A549 (cell line): Measurements from ENCODE around the gene ABCG8. TPM values are rescaled to one million over a fixed set of nuclear protein-coding genes. Genes with fewer than 3 reads are reported as not detected.

ENCODE experiments used
- ATAC-seq, 2 experiments: fragments of 200-7000 bp in 1 of 2; fragments of >200 bp in 1 of 2; cut with Nextera tagmentation in 1 of 2; cut with Tn5 transposase in 1 of 2; 3 replicates each; pipeline versions ENCODE4 v1.8.0 to v1.9.1; 2018 to 2020; ENCODE audit warnings: mild to moderate bottlenecking in 1 of 2, moderate library complexity in 1 of 2
- CTCF ChIA-PET: fragments of 300-600 bp; sonication (Branson Sonifier 250); formaldehyde crosslinking; extraction: SDS; loops from one replicate; lab custom pipeline; 2021; ENCODE audit warnings: antibody characterized with exemption, inconsistent platforms; lab: Yijun Ruan, JAX
- POLR2A ChIA-PET: fragments of 350-600 bp; formaldehyde crosslinking; extraction: SDS; loops from one replicate; lab custom pipeline; 2021; ENCODE audit warnings: antibody characterized with exemption, inconsistent platforms; lab: Yijun Ruan, JAX
- DNase-seq, 2 experiments: peaks; one replicate each; pipeline versions ENCODE4 v3.0.0 to v3.0.0-alpha.2; 2011 to 2016; ENCODE audit warnings: low read depth in 1 of 2, low spot score in 1 of 2
- FAIRE-seq: peaks from 2 replicates; lab custom pipeline; 2011; peaks lifted over from hg19 to GRCh38; lab: Jason Lieb, UNC
- H3K27ac ChIP-seq, 2 experiments: fragments of >200 bp; sonication (Bioruptor Twin); formaldehyde crosslinking; 3 replicates each; pipeline ENCODE4 v1.5.1; 2016 to 2017
- H3K4me1 ChIP-seq: fragments of >200 bp; sonication (Bioruptor Twin); formaldehyde crosslinking; 3 replicates; pipeline ENCODE4 v1.6.1; 2016
- H3K4me2 ChIP-seq: fragments of >200 bp; sonication (Bioruptor Twin); formaldehyde crosslinking; 3 replicates; pipeline ENCODE4 v1.6.1; 2016
- H3K4me3 ChIP-seq: fragments of >200 bp; sonication (Bioruptor Twin); formaldehyde crosslinking; 3 replicates; pipeline ENCODE4 v1.5.1; 2016
- H3K9me3 ChIP-seq: fragments of >200 bp; sonication (Bioruptor Twin); formaldehyde crosslinking; 3 replicates; pipeline ENCODE4 v1.6.1; 2016
- CEBPB ChIP-seq, 2 experiments: fragments of >200 bp in 1 of 2; sonication (Bioruptor Twin) in 1 of 2; formaldehyde crosslinking in 1 of 2; IDR thresholded peaks; 2 replicates each; pipeline ENCODE4 v1.6.1; 2012 to 2016
- CHD2 ChIP-seq: fragments of 150-350 bp; IDR thresholded peaks from 2 replicates; pipeline ENCODE4 v1.6.1; 2014; ENCODE audit warnings: low read length; ENCODE audit not compliant: partially characterized antibody
- EHMT2 ChIP-seq: fragments of 200-600 bp; sonication (generic); IDR thresholded peaks from 2 replicates; pipeline ENCODE4 v1.6.1; 2016; ENCODE audit warnings: antibody characterized with exemption, low read depth, mild to moderate bottlenecking, moderate library complexity
- JUNB ChIP-seq: fragments of >200 bp; sonication (Bioruptor Twin); formaldehyde crosslinking; IDR thresholded peaks from 2 replicates; pipeline ENCODE4 v1.6.1; 2016
- MYC ChIP-seq: IDR thresholded peaks from 2 replicates; pipeline ENCODE4 v1.6.1; 2012; ENCODE audit warnings: mild to moderate bottlenecking, inconsistent platforms, low read length, improper control_type of control experiment, borderline replicate concordance
- NR3C1 ChIP-seq: fragments of >200 bp; sonication (Bioruptor Twin); formaldehyde crosslinking; IDR thresholded peaks from 3 replicates; pipeline ENCODE4 v1.6.1; 2017
- ZC3H11A ChIP-seq: fragments of 450-650 bp; IDR thresholded peaks from 2 replicates; pipeline ENCODE4 v1.6.1; 2014; ENCODE audit warnings: antibody characterized with exemption, mild to moderate bottlenecking
- ZNF302 ChIP-seq: fragments of 250-450 bp; sonication (Bioruptor Pico); IDR thresholded peaks from 2 replicates; pipeline ENCODE4 v1.9.0; 2021; ENCODE audit warnings: inconsistent platforms, mild to moderate bottlenecking, moderate library complexity
- WGBS: methylation state at CpG from one replicate; pipeline ENCODE4 v1.1.6; 2017; ENCODE audit errors: missing lambda C conversion rate; 5-methylcytosine and 5-hydroxymethylcytosine counted together
- polyA plus RNA-seq, 4 experiments: library from polyadenylated mRNA; depleted of rRNA in 3 of 4; stranded (reverse); fragments of >200 nt; fragmentation: RNase III in 1 of 4; extraction: RNeasy Plus Mini Kit Qiagen cat#74134 plus additional on column Dnase treatment in 1 of 4; gene quantifications; 2 replicates in 3 of 4; 3 replicates in 1 of 4; pipeline ENCODE4 v1.2.3, GENCODE V29; 2011 to 2017
- TF ChIP-seq, protein P1 (sequence below): IDR thresholded peaks from 2 replicates; pipeline ENCODE4 v1.6.1; 2012
- TF ChIP-seq, protein P2 (sequence below): fragments of 250-450 bp; sonication (Bioruptor Pico); IDR thresholded peaks from 2 replicates; pipeline ENCODE4 v1.5.0; 2021; ENCODE audit warnings: mild to moderate bottlenecking, moderate library complexity, borderline replicate concordance
- TF ChIP-seq, protein P3 (sequence below): fragments of 450-650 bp; IDR thresholded peaks from 2 replicates; pipeline ENCODE4 v1.6.1; 2014; ENCODE audit warnings: antibody characterized with exemption
- TF ChIP-seq, protein P4 (sequence below): fragments of >200 bp; sonication (Bioruptor Twin); formaldehyde crosslinking; IDR thresholded peaks from 3 replicates; pipeline ENCODE4 v1.5.1; 2016
- TF ChIP-seq, protein P5 (sequence below): IDR thresholded peaks from 2 replicates; pipeline ENCODE4 v1.6.1; 2012; ENCODE audit warnings: low read depth, borderline replicate concordance
- TF ChIP-seq, protein P6 (sequence below): fragments of 250-450 bp; sonication (Bioruptor Pico); IDR thresholded peaks from 2 replicates; pipeline ENCODE4 v1.5.0; 2020; ENCODE audit warnings: low read depth, mild to moderate bottlenecking, moderate library complexity
- TF ChIP-seq, protein P7 (sequence below): fragments of >200 bp; sonication (Bioruptor Twin); formaldehyde crosslinking; IDR thresholded peaks from 2 replicates; pipeline ENCODE4 v1.6.1; 2016

ABCG8 gene
- polyA plus RNA-seq, 2 of the 4 experiments (the other 2 are of a cell fraction), result not detected

DNA sequence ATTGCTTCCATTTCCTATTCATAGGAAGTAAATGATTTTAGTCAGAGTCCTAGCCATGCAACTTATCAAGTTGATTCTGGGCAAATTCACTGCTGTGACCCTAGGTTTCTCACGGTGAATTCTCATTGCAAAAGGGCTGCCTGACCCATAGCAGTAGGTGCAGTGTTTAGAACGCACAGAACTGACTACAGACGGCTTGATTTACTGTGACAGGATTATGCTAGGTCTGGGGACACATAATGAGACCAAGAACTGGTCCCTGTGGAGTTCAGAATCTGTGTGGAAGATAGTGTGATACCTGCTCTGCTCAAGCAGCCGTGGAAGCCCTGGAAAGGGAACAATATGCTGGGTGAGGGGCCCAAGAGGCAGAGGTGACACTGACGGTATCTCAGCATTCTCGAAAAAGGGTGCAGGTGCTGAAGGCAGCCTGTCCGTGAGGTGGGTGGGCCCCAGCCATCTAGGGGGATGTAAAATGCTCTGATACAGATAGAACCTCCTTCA is 46.4 kb downstream of the ABCG8 start:
- no peak for DNase-seq
- WGBS, result 86% methylated on average over 7 of the region's 7 CpGs
- TF ChIP-seq, protein P1, sequence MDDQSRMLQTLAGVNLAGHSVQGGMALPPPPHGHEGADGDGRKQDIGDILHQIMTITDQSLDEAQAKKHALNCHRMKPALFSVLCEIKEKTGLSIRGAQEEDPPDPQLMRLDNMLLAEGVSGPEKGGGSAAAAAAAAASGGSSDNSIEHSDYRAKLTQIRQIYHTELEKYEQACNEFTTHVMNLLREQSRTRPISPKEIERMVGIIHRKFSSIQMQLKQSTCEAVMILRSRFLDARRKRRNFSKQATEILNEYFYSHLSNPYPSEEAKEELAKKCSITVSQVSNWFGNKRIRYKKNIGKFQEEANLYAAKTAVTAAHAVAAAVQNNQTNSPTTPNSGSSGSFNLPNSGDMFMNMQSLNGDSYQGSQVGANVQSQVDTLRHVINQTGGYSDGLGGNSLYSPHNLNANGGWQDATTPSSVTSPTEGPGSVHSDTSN, result no peak
- TF ChIP-seq, protein P2, sequence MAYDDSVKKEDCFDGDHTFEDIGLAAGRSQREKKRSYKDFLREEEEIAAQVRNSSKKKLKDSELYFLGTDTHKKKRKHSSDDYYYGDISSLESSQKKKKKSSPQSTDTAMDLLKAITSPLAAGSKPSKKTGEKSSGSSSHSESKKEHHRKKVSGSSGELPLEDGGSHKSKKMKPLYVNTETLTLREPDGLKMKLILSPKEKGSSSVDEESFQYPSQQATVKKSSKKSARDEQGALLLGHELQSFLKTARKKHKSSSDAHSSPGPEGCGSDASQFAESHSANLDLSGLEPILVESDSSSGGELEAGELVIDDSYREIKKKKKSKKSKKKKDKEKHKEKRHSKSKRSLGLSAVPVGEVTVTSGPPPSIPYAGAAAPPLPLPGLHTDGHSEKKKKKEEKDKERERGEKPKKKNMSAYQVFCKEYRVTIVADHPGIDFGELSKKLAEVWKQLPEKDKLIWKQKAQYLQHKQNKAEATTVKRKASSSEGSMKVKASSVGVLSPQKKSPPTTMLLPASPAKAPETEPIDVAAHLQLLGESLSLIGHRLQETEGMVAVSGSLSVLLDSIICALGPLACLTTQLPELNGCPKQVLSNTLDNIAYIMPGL, result no peak
- TF ChIP-seq MYC (no peak), ZC3H11A (no peak), ZNF302 (CRISPR knock-in tag) (no peak), EHMT2 (no peak), CHD2 (no peak), NR3C1 (no peak)
- TF ChIP-seq, protein P3, sequence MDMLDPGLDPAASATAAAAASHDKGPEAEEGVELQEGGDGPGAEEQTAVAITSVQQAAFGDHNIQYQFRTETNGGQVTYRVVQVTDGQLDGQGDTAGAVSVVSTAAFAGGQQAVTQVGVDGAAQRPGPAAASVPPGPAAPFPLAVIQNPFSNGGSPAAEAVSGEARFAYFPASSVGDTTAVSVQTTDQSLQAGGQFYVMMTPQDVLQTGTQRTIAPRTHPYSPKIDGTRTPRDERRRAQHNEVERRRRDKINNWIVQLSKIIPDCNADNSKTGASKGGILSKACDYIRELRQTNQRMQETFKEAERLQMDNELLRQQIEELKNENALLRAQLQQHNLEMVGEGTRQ, result no peak
- TF ChIP-seq, protein P4, sequence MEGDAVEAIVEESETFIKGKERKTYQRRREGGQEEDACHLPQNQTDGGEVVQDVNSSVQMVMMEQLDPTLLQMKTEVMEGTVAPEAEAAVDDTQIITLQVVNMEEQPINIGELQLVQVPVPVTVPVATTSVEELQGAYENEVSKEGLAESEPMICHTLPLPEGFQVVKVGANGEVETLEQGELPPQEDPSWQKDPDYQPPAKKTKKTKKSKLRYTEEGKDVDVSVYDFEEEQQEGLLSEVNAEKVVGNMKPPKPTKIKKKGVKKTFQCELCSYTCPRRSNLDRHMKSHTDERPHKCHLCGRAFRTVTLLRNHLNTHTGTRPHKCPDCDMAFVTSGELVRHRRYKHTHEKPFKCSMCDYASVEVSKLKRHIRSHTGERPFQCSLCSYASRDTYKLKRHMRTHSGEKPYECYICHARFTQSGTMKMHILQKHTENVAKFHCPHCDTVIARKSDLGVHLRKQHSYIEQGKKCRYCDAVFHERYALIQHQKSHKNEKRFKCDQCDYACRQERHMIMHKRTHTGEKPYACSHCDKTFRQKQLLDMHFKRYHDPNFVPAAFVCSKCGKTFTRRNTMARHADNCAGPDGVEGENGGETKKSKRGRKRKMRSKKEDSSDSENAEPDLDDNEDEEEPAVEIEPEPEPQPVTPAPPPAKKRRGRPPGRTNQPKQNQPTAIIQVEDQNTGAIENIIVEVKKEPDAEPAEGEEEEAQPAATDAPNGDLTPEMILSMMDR, result no peak
- TF ChIP-seq, protein P5, sequence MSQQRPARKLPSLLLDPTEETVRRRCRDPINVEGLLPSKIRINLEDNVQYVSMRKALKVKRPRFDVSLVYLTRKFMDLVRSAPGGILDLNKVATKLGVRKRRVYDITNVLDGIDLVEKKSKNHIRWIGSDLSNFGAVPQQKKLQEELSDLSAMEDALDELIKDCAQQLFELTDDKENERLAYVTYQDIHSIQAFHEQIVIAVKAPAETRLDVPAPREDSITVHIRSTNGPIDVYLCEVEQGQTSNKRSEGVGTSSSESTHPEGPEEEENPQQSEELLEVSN, result no peak
- TF ChIP-seq, protein P6, sequence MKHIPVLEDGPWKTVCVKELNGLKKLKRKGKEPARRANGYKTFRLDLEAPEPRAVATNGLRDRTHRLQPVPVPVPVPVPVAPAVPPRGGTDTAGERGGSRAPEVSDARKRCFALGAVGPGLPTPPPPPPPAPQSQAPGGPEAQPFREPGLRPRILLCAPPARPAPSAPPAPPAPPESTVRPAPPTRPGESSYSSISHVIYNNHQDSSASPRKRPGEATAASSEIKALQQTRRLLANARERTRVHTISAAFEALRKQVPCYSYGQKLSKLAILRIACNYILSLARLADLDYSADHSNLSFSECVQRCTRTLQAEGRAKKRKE (CRISPR knock-in tag), result no peak
- FAIRE-seq, result no peak
- H3K27ac ChIP-seq, result no peak overlapping the region
- H3K9me3 ChIP-seq, result no peaks in the 10 kb centered on the region
- H3K4me1 ChIP-seq, result peaks cover 16% of the 10 kb centered on the region
- CTCF ChIA-PET, result interaction anchor here (1.4 to 3.2 kb wide), 3 partner anchors 10 to 12 kb away, joined by 3 to 12 read pairs (median 7); no protein-coding TSS in a partner anchor
- no peak; a peak in 1 of 6 replicates for ATAC-seq
- H3K4me3 ChIP-seq, result no peak overlapping the region
- POLR2A ChIA-PET, result no interaction called here
- H3K4me2 ChIP-seq, result no peak overlapping the region

DNA sequence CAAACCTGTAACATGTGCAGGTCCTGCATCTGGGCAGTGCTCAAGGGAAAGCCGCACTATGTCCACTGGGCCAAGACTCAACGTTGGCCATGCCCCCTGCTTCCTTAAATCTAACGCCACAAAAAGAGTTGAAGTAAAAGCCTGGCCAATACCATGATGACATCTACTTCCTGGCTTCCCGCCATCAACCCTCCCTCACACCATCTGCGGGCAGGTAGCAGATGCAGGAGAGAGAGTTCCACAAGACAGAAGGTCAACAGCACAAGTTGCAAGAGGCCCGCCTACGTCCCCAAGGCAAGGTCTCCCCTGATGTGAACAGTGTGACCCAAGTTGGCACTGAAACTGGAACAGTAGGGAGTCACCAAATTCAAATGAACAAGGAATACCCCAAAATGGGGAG is 48.4 kb downstream of the ABCG8 start:
- CTCF ChIA-PET, result interaction anchor here (1.5 to 3.2 kb wide), 3 partner anchors 9 to 12 kb away, joined by 3 to 18 read pairs (median 7); no protein-coding TSS in a partner anchor
- Histone ChIP-seq H3K27ac (no peak overlapping the region), H3K9me3 (no peaks in the 10 kb centered on the region), H3K4me2 (no peak overlapping the region), H3K4me1 (peaks cover 5% of the 10 kb centered on the region)
- POLR2A ChIA-PET, result no interaction called here
- DNase-seq, result no peak
- no peak for ATAC-seq
- 92% methylated on average over 7 of the region's 7 CpGs for WGBS
- TF ChIP-seq, protein P7, sequence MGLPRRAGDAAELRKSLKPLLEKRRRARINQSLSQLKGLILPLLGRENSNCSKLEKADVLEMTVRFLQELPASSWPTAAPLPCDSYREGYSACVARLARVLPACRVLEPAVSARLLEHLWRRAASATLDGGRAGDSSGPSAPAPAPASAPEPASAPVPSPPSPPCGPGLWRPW, result no peak
- TF ChIP-seq, protein P5, result no peak
- TF ChIP-seq CEBPB (IDR thresholded peaks at IDR 0.05) (no peak), JUNB (no peak)
- TF ChIP-seq, all 56 proteins: peak for 0
- FAIRE-seq, result no peak
- no peak overlapping the region for H3K4me3 ChIP-seq
